22Rv1 (cell line): ENCODE measurements around the gene SMTNL2.

ENCODE experiments used
- CTCF ChIP-seq: fragments of 450-650 bp; IDR thresholded peaks from 2 replicates; pipeline ENCODE4 v1.5.1; 2017; ENCODE audit warnings: mild to moderate bottlenecking
- ZFX ChIP-seq: fragments of 450-650 bp; IDR thresholded peaks from 2 replicates; pipeline ENCODE4 v1.6.1; 2017; ENCODE audit warnings: antibody characterized with exemption, borderline replicate concordance

GRCh38 chr17:4642286-4642685 lies 58.0 kb downstream of the SMTNL2 start:
- TF ChIP-seq CTCF, result no peak
- no peak for TF ChIP-seq ZFX
